Suppressor macrophage (primary cell): Measurements from ENCODE around the gene IGFBPL1.
A peak's percentile ranks its signal among the peaks of the same experiment; 100 is the strongest.
"Not testable (repeated sequence)": the region's sequence is repeated elsewhere in the genome, so short reads cannot be mapped to it uniquely, and the experiment has no call there.

ENCODE experiments used
- DNase-seq, 4 experiments: peaks; one replicate each; pipeline ENCODE4 v3.0.0-alpha.2; 2020 to 2022

Gene IGFBPL1

DNA sequence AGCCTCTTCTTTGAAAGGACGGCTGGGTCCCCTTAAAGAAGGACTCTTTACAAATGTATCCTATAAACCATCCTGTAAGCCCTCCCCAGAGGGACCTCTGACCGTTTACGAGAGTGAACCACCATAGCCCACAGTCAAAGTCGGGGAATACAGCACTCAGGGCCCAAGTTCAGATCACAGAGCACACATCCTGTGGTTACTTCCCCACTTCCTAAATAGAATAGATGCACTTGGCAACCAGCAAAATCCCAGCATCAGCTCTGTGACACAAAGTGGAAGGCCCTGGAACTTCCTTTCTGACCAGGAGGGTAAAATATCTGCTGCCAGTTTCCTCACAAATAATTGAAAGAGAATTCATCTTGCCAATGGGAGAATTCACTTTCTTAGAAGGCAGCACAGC, 6.9 kb upstream of the IGFBPL1 start:
- DNase-seq: peak; percentile 38 to 58 (median 53)

DNA sequence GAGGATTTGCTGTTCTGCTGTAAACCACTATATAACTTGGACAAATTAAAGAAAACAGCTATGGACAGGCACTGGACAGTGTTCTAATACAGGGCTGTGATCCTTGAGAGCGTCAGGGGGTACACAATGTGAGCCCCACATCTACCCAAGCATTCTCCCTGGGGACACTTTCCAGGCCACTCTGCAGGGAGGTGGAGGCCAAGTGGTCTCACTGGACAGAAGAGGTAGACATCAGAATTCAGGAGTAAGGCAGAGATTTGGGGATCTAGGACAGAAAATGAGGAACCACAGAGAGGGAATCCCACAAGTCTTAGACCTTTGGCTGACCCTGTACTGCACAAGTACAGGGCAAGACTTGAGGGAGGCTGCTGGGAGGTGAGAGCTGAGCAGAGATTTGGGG, 3.8 kb upstream of the IGFBPL1 start:
- peak in 2 of 4 experiments; percentile 6 to 10 for DNase-seq

DNA sequence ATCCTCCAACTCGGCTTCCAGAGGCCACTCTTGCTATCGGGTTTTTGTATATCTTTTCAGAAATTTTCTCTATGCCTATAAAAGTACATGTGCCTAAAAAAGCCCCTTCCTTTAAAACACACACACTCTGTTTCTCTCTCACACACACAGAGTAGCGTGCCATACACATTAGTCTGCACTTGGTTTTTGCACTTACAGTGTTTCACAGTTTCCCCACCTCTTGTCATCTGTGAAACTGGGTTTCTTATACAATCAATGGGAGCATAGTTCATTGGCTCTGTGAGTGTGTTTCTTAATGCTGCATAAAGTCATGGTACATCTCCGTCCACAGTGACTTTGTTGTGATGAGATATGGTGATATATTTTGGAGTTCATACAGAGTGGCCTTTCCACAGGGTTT, 664 bp upstream of the IGFBPL1 start:
- no peak for DNase-seq

DNA sequence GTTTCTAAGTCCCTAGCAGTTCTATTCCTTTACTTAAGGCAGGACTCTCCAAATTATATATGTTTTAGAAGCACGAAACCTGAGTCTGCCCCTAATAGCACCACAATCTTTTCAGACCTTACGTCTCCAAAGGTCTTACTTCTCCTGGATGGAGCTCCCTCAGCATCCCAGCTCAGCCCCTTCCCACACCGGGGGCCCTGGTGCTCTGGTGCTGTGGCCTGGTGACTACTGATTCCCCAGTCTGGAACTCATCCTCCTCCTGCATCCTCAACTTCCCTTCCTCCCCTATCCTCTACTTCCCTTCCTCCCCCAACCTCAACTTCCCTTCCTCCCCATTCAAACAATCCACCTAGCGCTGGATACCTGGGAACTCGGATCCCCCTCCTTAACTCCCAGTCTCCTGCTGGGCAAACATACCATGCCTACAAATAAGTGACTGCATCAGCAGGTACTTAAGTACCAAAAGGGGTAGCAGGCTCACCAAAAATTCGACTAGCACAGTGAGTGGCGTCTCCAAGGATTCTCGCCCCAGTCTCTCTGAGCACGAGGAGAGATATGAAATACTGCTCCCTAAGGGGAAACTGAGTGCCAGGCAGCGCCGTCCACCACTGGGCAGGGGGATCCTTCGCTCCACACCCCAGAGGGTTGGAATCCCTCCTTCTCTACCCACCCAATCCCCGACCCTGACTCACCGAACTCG, 831 bp downstream of the IGFBPL1 start:
- DNase-seq: no peak

DNA sequence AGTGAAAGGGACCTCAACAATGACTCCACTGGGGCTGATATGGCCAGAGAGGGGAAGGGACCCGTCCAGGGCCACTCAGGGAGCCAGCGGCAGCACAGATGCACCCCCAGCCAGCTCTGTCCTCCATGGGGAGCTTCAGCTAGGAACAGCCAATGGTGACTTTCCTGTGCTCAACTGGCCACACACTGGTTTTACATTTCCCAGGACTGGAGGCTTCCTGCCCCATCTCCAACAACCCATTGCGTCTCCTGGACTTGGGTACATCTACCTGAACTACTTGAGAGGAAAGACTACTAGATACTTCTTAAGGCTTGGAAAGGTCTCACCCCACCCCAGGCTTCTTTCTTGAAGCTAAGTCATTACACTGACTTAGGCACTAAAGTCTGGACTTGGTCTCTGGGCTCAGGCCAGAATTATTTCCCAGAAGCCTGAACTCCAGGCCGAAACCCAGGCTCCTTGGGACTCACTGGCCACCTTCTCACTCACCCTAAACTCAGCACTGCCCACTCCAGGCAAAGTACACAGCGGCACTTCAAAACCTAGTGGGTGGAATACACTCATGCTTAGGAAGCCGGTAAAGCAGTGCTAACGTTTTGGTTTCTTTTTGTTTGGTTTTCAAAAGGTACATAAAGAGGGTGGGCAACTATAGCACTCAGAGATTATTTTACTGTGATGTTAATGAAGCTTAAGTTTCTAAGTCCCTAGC, 1.5 kb downstream of the IGFBPL1 start:
- DNase-seq: no peak

DNA sequence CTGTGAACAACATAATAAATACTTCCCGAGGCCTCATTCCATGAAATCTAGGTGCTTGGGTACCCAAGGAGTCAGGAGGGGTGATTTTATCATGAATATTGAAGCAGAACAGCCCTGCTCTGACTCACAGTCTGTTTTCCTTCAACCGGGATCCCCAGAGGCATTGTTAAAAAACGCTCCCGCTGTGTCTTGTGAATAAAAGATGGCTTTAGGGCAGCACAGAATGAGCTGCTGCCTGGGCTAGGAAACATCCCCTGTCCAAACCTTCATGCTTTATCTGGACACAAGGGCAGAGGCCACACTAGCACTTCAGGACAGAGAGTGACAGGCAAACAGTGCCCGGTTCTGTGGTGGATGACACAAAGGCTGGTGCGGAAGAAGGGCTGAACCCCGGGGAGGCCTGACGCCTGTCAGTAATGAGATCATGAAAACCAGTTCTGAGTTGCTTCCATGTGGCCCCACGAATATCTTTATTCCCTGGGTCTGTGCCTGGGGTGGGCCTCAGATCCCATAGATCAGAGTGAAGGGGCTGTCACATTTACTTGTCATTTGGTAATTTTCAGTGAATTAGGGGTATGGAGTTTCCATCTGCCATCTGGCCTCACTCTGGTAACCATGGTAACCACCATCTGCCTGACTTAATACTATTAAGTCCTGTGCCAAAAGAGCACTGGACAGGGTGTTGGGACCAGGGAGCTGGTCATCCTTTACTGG, 2.6 kb downstream of the IGFBPL1 start:
- no peak for DNase-seq

DNA sequence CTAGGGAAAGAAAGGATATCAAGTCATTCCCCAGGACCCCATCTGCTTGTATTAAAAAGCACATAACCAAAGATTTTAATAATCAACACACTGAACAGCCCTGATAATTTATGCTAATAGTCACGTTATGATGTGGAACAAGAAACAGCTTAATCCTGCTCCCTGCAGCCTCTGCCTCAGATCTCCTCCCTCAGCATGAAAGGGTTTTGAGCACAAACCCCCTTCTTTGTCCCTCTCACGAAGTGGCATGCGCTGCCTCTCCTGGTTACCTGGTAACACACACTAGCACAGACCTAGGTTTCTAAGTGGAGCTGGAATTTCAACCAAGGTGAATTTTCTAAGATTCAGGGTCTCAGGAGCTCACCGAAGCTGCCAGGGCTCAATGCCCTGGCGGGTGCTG, 5.1 kb downstream of the IGFBPL1 start:
- no peak for DNase-seq

DNA sequence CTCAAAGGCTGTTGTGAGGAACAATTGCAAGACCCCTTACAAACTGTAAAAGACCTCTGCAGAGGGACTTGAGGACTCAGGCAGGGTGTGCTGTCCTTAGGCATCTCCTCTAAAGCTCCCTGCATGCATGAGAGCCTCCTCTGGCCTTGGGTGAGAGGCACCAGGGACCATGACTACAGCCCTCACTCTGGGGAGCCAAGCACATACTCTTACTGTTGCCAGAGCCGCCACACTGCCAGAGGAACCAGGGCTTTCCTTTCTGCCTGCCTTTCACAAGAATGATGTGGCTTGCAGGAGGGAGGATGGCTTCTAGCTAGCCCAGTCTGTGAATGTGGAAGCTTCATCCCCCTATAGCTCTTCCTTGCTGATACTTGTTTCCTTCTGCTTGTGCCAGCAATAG, 5.9 kb downstream of the IGFBPL1 start:
- DNase-seq: no peak

DNA sequence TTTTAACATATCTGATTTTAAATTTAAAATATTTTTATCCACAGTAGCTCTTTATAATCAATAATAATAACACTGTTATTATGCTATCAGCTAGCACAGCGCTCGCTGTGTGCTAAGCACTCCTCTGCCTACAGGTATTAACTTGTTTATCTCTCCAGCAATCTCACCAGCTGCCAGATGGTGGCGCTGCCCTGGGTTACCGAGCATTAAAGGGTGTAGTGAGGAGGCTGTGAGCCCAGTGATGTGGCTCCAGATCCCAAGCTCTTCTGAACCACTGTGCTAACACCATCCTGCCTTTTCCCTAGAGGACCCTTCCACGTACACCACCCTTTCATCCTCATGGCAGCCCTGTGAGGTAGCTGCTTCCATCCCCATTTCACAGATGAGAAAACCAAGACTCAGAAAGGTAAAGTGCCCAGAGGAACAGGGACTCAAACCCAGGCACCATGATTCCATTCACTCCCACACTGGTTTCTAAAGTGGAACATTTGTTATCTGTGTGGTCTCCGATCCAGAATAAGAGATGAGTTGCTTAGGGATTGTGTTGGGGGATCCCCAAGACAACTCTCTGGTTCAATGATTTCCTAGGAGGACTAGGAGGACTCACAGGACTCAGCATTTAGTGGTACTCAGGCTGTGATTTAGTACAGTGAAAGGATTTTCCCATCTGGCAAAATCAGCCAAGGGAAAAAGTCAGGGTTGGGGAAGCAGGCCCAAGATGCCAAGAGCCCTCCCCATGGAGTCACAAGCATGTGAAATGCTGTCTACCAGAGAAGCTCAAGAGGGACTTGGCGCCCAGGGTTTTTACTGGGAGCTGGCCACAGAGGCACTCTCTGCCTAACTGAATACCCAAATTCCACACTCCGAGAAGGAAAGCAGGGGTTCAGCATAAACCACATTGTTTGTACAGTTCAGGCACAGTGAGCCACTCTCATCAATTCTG, 7.0 kb downstream of the IGFBPL1 start:
- peak; percentile 35 to 70 (median 48) for DNase-seq

DNA sequence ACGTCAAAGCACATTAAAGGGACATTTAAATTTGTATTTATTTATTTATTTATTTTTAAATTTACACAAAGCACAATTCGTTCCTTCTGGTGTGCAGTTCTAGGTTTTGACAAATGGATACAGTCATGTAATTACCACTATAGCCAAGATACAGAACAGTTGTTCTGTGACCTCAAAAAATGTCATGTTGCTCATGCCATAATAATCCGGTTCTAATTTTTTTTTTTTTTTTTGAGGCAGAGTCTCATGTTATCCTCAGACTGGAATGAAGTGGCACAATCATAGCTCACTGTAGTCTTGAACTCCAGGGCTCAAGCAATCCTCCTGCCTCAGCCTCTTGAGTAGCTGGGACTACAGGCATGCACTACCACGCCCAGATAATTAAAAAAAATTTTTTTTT, 7.8 kb downstream of the IGFBPL1 start:
- no peak for DNase-seq

DNA sequence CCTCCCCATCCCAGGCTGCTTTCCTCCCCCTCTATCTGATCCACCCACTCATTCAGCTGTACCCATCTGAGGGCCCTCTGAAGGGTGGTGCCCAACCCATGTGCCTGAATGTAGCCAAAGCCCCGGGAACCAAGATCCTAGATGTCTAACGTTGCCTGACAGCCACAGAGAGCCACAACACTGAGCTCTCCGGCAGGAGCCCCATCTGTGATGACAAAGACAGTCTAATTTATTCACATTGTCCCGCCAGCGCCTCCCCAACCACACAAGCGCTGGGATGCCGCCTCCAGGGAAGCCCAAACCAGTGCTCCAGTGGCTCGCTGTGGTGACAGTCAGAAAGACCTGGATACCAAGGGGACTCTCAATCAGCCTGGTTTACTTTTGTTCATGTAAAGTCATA, 8.4 kb downstream of the IGFBPL1 start:
- DNase-seq: no peak

DNA sequence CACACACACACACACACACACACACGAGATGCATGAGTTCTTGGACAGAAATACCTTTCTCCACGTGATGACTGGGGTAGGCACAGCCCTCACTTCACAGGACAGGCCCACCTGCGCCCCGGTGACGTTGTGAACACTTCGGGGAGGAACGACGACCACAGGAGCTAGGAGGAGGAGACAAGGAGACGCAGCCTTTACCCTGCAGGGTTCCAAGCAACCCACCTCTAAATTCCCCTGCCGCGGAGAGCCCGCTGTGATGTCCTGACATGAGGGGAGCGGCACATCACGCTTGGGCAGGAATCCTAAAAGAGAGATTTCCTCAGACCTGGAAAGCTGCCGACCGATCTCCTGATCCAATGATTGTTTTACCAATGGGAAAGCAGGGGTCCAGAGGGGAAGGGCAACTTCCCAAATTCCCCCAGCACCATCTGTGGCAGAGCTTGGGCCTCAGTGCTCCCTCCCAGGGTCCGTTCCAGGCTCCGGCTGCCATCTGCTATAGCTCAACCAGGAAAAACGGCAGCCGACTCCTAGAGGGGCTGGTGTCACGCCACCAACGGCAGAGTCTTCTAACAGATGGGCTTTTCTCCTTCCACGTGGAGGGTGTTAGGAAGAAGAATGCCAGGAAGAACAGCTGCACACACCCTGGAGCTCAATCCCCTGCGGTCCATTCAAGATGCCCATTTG, 10.1 kb downstream of the IGFBPL1 start:
- DNase-seq: no peak

DNA sequence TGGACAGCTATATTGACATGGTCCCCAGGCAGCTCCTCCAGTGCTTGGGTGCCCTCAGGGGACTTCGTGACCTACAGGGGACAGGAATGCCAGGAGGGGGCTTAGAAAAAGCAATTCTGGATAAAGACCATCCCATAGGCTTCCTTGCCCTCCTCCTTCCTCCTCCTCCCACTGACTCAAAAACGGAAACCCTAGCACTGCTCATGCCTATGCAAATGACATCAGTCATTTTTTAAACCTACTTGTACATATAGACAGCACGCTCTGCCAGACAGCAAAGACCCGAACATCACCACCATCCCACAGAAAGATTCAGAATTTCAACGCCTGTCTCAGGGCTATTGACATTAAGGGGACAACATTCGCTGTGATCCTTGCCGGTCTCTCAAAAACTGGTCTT, 11.0 kb downstream of the IGFBPL1 start:
- DNase-seq: no peak

DNA sequence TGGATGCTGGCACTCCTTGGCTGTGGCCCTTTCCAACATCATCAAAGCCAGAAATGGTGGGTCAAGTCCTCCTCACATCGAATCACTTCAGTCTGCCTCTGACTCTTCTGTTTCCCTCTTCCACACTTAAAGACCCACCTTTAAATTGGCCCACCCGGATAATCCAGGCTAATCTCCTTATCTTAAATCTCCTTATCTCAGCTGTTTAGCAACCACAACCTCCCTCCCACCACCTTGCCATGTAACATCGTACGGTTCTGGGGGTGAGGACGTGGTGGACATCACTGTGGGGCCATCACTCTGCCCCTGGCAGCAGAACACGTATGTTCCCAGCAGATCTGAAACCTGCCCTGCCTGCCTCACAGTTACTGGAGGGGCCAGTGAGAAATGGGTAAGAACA, 11.5 kb downstream of the IGFBPL1 start:
- no peak for DNase-seq

DNA sequence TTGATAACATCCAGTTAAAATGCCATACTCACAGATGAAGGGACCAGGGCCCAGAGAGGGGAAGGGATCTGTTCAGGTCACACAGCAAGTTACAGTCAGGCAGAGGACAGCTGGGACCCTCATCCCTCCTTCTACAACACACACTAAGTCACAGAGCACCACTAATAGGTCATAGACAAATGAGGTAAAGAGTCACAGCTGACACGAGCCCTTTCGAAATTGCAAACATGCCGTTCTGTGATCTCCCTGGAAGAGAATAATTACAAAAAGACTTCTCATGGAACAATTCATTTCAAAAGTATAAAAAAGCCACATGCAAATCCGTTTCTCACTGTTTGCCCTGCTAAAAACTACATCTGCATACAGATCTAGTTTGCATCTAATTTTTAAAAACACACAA, 15.5 kb downstream of the IGFBPL1 start:
- no peak for DNase-seq

DNA sequence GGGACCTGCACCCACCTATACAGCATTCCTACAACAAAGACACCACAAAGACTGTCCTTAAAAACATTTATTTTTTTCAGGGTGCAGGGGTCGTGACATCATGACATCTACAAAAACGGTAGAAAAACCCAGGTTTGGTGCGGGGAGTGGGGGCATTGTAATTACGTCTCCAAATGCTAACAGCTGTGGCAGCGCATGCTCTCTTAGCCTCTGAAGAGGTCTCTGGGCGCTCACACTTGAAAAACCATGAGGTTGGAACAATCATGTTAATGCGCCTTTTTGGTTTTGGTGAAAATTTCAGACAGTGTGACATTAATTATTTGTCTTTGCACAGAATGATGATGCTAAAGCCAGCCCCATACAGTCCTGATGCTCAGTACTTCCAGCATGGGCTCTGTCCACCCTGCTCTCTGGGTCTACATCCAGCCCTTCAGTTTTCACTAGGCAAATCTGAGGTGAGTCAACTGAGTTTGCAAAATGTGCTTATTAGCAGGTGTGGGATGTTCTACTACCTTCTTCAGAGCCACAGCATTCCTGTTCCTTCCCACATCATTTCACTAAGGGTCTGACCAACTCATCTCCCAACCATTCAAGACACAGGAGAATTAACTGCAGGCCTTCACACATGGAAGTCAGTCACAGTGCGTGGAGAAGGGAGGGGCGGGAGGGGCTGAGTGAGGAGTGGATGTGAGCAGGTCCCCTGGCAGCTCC, 17.6 kb downstream of the IGFBPL1 start:
- no peak for DNase-seq

DNA sequence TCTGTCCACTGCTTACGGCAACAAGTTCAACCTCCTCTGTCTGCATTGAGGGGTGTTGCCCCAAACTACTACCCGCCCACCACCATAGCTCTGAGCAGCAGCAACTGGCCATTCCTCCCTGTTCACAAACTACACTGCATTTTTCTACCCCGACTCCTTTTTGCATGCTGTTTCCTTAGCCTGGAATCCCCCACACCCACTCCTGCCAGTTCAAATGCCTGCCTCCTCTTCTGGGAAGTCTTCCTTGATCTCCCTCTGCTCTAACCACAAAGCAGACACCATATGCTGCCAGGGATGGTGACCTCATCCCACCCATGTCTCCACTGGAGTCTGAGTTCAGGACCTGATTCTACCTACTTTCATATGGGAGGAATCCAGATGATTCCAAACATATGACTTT, 18.5 kb downstream of the IGFBPL1 start:
- DNase-seq: peak in 1 of 4 experiments; percentile 9

DNA sequence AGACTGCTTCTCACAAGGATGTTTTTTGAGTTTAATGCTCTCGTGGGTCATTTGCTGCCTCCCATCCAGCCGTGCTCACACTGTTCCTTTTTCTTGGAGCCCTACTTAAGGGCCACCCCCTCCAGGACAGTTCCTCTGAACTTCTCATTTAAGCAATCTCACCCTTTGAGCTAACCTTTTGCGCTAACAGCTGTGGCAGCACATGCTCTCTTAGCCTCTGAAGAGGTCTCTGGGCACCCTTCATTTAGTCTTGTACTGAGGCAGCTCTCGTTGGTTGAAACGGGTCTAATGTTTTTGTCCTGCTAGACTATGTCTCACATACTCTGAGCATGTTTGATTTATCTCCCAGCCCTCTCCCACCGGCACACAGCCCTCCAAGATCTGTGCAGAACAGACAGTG, 19.9 kb downstream of the IGFBPL1 start:
- peak in 2 of 4 experiments; percentile 23 to 28 for DNase-seq

DNA sequence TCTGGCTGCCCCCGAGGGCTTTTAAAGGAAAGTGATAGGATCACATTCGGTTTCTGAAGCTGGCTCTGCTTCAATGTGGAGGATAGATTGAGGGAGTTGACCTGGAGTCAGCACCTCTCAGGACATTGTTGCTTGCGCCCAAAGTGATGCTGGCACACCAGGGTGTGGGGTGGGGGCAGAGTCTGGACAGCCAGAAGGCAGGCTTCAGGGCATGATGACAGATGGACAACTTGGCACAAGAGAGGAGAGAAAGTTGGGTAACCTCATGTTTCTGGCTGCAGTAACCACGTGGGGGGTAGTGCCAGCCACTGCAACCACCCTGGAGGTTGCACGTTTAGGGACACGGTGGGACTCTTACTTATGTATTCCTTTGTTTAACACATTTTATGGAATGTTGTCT, 22.3 kb downstream of the IGFBPL1 start:
- DNase-seq: no peak

DNA sequence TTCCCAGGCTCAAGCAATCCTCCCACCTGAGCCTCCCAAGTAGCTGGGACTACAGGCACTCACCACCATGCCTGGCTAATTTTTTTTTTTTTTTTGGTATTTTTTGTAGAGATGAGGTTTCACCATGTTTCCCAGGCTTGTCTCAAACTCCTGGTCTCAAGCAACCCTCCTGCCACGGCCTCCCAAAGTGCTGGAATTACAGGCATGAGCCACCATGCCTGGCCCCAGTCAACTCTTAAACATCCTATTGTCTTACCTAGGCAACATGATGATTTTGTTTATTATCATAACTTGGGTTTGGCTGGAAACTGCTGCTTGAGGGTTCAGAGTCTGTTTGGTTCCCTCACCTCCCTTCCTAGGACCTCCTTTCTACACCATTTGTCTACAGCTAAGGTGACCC, 25.1 kb downstream of the IGFBPL1 start:
- DNase-seq: not testable (repeated sequence)

DNA sequence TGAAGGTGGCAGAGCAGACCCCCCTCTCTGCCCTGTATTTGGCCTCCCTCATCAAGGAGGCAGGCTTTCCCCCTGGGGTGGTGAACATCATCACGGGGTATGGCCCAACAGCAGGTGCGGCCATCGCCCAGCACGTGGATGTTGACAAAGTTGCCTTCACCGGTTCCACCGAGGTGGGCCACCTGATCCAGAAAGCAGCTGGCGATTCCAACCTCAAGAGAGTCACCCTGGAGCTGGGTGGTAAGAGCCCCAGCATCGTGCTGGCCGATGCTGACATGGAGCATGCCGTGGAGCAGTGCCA, 27.9 kb downstream of the IGFBPL1 start:
- no peak for DNase-seq
